GM06990 (cell line): ENCODE measurements around the gene GNG13.

Source experiments
- DNase-seq: peaks from one replicate; pipeline ENCODE4 v3.0.0-alpha.2; 2011; ENCODE audit not compliant: insufficient read length; ENCODE audit errors: extremely low read depth
- H3K27me3 ChIP-seq: replicated peaks from 2 replicates; pipeline ENCODE4 v1.6.0; 2011; ENCODE audit warnings: low read length; ENCODE audit not compliant: control insufficient read depth, insufficient read depth
- H3K36me3 ChIP-seq: 2 replicates; pipeline ENCODE4 v1.5.1; 2011; ENCODE audit warnings: low read length; ENCODE audit not compliant: control insufficient read depth, insufficient read depth
- H3K4me3 ChIP-seq: replicated peaks from 2 replicates; pipeline ENCODE4 v1.5.1; 2011; ENCODE audit warnings: low read depth, mild to moderate bottlenecking, control low read depth, low read length
- CTCF ChIP-seq: IDR thresholded peaks from 2 replicates; pipeline ENCODE4 v1.5.1; 2011; ENCODE audit warnings: low read length, control low read depth, mild to moderate bottlenecking, inconsistent platforms; ENCODE audit not compliant: insufficient read depth, poor library complexity, severe bottlenecking

GNG13 gene

GRCh38 chr16:803754-804080, 3.2 kb upstream of the GNG13 start:
- Histone ChIP-seq H3K27me3 (no peaks in the 10 kb centered on the region; the same call in 1 of the 2 replicates), H3K36me3 (no peaks in the 10 kb centered on the region; the same call in 1 of the 2 replicates), H3K4me3 (no peak overlapping the region)
- no peak for DNase-seq
- TF ChIP-seq CTCF = no peak

DNA sequence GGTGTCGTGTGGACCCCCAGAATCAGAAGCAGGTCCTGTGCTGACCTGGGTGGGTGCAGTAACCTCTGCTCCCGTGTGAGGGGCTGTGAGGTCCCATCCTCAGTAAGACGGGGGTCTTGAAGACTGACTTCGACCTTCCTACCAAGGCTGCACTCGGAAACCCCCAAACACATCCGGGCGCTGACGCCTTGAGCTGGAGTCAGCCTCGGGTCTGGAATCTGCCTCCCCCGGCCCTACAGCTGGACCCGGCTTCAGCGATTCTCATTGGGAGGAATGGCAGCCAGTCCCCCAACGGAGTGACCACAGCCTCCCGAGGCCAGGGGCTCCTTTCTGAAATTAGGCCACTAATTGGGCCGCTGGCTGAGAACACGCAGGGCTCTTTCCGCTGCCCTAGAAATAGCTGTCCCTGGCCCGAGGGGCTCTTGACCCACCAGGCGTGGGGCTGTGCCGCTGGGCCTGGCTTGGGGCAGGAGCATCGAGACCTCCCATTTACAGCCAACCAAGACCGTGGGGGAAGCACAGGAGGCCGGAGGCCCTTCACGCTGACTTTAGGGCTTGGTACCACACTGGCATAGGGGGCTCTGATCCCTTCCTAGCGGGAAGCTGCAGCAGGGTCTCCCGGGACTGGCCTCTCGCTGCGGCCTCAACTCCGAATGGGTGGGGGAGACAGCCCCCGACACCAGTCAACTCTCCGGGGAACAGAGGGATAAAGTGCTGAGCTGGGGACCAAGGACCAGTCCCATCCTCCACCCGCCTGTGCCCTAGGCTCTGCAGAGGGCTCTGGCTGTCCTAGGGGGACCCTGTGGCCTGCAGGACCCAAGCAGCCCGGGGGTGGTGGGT, 2.6 kb upstream of the GNG13 start:
- H3K36me3 ChIP-seq = no peaks in the 10 kb centered on the region; the same call in 1 of the 2 replicates
- no peak overlapping the region for H3K4me3 ChIP-seq
- TF ChIP-seq CTCF = no peak
- no peak for DNase-seq
- no peaks in the 10 kb centered on the region; the same call in 1 of the 2 replicates for H3K27me3 ChIP-seq

DNA sequence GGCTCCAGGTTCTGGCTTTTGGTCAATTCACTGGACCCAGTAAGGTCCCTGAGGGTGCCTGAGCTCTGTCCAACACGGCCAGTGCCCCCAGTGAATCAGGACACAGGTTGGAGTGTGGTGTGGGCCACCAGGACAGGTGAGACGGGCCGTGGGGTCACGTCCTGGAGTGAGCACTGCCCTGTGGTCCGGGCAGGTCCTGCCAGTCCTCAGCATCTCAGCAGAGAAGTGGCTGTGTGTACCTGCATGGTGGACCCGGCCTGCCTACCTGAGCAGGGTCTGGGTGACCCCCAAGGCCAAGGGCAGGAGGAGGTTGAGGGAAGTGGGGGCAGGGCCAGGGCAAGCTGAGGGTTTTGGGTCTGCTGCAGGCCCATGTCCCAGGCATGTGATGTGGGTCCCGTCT, 1.9 kb upstream of the GNG13 start:
- no peaks in the 10 kb centered on the region; the same call in 1 of the 2 replicates for H3K27me3 ChIP-seq
- no peak overlapping the region for H3K4me3 ChIP-seq
- no peaks in the 10 kb centered on the region; the same call in 1 of the 2 replicates for H3K36me3 ChIP-seq
- TF ChIP-seq CTCF = no peak
- no peak for DNase-seq

DNA sequence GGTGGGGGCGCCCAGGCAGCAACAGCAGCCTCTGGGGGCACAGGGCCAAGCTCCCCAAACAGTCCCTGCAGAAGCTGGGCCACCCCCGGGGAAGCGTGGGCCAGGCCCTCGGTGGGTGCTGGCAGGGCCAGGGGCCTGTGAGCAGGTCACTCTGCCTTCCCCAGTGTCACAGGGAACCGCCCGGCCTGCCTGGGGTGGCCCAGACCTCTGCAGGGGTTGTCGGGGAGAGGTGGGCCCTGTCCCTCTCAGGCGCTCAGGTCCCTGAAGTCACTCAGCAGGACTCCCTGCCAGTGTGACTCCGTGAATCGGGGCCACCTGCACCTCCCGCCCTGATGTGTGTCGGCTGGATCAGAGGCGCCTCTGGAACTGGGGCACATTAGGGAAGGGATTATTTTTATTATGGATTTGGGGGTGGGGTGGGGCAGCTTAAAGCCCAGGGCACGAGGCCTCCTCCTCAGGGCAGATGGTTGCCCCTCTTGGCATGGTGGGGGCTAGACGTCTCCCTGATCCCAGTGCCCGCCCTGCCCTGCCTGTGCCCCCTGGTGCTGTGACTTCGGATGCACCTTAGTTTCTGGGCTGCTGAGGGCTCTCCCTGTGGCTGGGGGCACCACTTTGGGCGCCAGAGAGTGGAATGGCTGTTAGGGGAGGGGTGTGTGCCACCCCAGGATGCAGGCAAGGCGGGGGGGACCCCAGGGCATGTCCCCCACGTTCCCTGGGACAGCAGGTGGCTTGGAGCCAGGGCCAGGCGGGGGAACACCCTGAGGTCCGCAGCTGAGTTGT, 1.2 kb upstream of the GNG13 start:
- DNase-seq = no peak
- Histone ChIP-seq H3K36me3 (peaks cover 2% of the 10 kb centered on the region; the same call in 1 of the 2 replicates), H3K4me3 (no peak overlapping the region), H3K27me3 (no peaks in the 10 kb centered on the region; the same call in 1 of the 2 replicates)
- no peak for TF ChIP-seq CTCF

DNA sequence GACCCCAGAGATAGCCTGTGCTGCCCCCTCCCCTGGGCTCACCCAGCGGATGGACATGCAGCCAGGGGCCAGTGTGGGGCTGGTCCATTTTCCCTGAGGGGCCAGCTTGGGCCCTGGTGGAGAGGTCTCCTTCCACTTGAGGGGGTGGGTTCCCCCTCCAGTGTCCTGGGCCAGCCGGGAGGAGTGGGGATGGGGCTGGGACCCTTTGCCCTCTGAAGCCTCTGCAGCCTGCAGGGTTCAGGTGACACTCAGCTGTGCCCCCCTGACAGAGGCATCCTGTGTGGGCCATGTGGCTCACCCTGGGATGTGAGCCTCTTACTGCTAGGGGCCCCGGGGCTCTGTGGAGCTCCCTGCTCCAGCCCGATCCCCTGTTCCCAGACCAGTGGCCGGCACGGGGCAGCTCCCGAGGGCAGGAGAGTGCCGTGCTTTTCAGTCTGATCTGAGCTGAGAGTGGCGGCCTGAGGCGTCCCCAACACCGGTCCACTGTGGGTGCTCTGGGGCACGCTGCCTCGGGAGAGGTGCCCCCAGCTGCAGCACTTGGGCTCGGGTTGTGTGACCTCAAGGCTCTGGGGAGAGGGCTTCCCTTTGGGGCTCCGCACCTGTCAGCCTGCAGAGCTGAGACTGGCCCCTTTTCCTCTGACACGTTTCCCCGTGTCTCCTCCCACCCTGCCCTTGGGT, 439 bp upstream of the GNG13 start:
- H3K4me3 ChIP-seq = no peak overlapping the region
- TF ChIP-seq CTCF = no peak
- H3K36me3 ChIP-seq = peaks cover 2% of the 10 kb centered on the region
- no peak for DNase-seq
- no peaks in the 10 kb centered on the region; the same call in 1 of the 2 replicates for H3K27me3 ChIP-seq
